ENCODE results near the gene WDR13. TPM values are rescaled to one million over a fixed set of nuclear protein-coding genes. Genes with fewer than 3 reads are reported as not detected.
A peak's percentile ranks its signal among the peaks of the same experiment; 100 is the strongest.

The WDR13 gene
- polyA plus RNA-seq, 1 of the 3 experiments (the other 2 are of a cell fraction) = 101 TPM

DNA sequence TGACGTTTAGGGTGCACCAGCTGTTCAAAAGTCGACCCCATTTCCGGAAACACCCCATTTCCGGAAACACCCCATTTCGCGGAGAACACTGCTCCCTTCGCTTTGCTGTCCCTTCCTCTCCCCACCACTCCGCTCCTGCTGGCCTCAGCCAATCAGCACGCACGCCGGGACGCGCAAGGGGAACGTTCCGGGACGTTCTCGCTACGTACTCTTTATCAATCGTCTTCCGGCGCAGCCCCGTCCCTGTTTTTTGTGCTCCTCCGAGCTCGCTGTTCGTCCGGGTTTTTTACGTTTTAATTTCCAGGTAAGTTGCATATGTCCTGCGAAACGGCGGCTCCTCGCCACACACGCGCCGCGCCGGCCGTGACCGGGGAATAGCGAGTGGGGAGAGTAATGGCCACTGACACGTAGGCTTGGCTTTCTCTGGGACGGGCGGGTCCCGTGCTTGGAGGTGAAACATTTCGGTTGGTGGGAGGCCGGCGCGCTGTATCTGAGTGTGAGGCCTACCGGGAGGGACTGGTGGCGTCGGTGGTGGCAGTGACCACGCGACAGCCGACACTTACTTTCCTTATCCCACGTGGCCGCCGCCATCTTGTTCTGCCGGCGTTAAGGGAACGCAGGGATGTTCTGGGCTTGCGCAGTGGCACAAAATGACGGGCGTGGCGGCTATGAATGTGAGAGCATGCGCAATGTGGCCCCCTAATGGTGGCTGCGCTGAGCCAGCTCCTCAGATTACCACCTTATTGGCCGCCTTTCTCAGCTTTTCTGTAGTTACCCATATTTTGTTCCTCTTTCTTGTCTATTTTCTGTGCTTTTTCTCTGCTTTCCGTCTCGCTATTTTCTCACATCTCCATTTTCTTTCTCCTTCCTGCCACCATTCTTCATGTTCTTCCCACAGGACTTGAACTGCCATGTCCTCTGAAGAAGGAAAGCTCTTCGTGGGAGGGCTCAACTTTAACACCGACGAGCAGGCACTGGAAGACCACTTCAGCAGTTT is 22.7 kb upstream of the WDR13 start, which contains the start of gene RBM3 (continued):
- TF ChIP-seq CHD2 (IDR thresholded peaks at IDR 0.05; ENCODE audit: low read length, partially characterized antibody) = no peak
- peak; percentile 71 for TF ChIP-seq MXI1 (IDR thresholded peaks at IDR 0.05; ENCODE audit: low read depth, low read length)
- TF ChIP-seq RFX5 (IDR thresholded peaks at IDR 0.05; ENCODE audit: low read length) = 0 out of 2 replicates have a peak, but pooled peaks have one; percentile 22

- Histone ChIP-seq H3K27ac (ENCODE audit: low read depth in 2 of 2, low read length in 1 of 2) (no peak overlapping the region; a peak in 1 of 4 replicates), H3F3A (replicated peaks; ENCODE audit: insufficient read depth) (peaks cover 25% of the 10 kb centered on the region), H3K9ac (peak overlapping the region; percentile 98), H3K27me3 (ENCODE audit: insufficient read depth) (no peaks in the 10 kb centered on the region; the same call in 1 of the 2 replicates), H4K20me1 (ENCODE audit: insufficient read depth) (no peaks in the 10 kb centered on the region), H3K9me2 (no peaks in the 10 kb centered on the region), H3K9me3 (no peaks in the 10 kb centered on the region), H3K4me1 (ENCODE audit: control insufficient read depth in 1 of 2, insufficient read depth in 2 of 2, low read depth in 1 of 2, low read length in 1 of 2) (peaks cover 0 to 11% of the 10 kb centered on the region in 2 experiments; a peak in 2 of 4 replicates), H2AFZ (ENCODE audit: low read depth) (no peak overlapping the region), H3K4me2 (peak overlapping the region; percentile 92), H3K36me3 (replicated peaks in 1 of 2; ENCODE audit: control insufficient read depth in 1 of 2, insufficient read depth in 2 of 2, low read length in 1 of 2) (peaks cover 15 to 30% of the 10 kb centered on the region in 2 experiments), H3K4me3 (ENCODE audit: low read depth in 2 of 2, low read length in 1 of 2) (peak overlapping the region; percentile 65 to 82), H3K79me2 (ENCODE audit: insufficient read depth) (peaks cover 24% of the 10 kb centered on the region)
- WGBS (ENCODE audit: low lambda C conversion rate) = 28% methylated on average over 13 of the region's 13 CpGs
- DNase-seq = no peak
- TF ChIP-seq EZH2phosphoT487 (IDR thresholded peaks at IDR 0.05; ENCODE audit: borderline replicate concordance, low read depth) = no peak
- no peak for TF ChIP-seq SMC3 (IDR thresholded peaks at IDR 0.05; ENCODE audit: low read depth, low read length)
- no peak for TF ChIP-seq TEAD4 (IDR thresholded peaks at IDR 0.05; ENCODE audit: borderline replicate concordance, insufficient read depth)
- TF ChIP-seq NFIC (IDR thresholded peaks at IDR 0.05; ENCODE audit: borderline replicate concordance) = no peak
- TF ChIP-seq, protein P1, sequence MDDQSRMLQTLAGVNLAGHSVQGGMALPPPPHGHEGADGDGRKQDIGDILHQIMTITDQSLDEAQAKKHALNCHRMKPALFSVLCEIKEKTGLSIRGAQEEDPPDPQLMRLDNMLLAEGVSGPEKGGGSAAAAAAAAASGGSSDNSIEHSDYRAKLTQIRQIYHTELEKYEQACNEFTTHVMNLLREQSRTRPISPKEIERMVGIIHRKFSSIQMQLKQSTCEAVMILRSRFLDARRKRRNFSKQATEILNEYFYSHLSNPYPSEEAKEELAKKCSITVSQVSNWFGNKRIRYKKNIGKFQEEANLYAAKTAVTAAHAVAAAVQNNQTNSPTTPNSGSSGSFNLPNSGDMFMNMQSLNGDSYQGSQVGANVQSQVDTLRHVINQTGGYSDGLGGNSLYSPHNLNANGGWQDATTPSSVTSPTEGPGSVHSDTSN (IDR thresholded peaks at IDR 0.05) = no peak
- no peak for TF ChIP-seq IRF3 (IDR thresholded peaks at IDR 0.05; ENCODE audit: low read depth, low read length)
- TF ChIP-seq, protein P2, sequence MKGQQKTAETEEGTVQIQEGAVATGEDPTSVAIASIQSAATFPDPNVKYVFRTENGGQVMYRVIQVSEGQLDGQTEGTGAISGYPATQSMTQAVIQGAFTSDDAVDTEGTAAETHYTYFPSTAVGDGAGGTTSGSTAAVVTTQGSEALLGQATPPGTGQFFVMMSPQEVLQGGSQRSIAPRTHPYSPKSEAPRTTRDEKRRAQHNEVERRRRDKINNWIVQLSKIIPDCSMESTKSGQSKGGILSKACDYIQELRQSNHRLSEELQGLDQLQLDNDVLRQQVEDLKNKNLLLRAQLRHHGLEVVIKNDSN (IDR thresholded peaks at IDR 0.05; ENCODE audit: borderline replicate concordance, low read depth) = no peak
- ChIA-PET POLR2A (no interaction called here), CTCF (interaction anchor here (0.6 to 1.6 kb wide), 2 partner anchors 36 to 232 kb away, joined by 3 read pairs; partner anchors contain the start of gene TBC1D25)
Measured at GRCh38 chrX:48575642-48576041, 21.6 kb upstream of the WDR13 start.
